H1 (cell line): Measurements from ENCODE around the gene NOB1. TPM values are rescaled to one million over a fixed set of nuclear protein-coding genes. Genes with fewer than 3 reads are reported as not detected.
A peak's percentile ranks its signal among the peaks of the same experiment; 100 is the strongest.

Experiments used
- CTCF ChIA-PET: fragments of 300-600 bp; sonication (Branson Sonifier 250); formaldehyde crosslinking; loops from one replicate; lab custom pipeline; 2021; ENCODE audit not compliant: partially characterized antibody; lab: Charles Lee
- POLR2A ChIA-PET: fragments of 300-600 bp; sonication (Branson Sonifier 250); formaldehyde crosslinking; loops from one replicate; lab custom pipeline; 2021; ENCODE audit warnings: inconsistent platforms; ENCODE audit not compliant: partially characterized antibody; lab: Charles Lee
- DNase-seq, 2 experiments: peaks; one replicate each; pipeline versions ENCODE4 v3.0.0 to v3.0.0-alpha.2; 2010 to 2022; ENCODE audit warnings: low spot score in 2 of 2, low read depth in 1 of 2, mixed read lengths in 1 of 2
- FAIRE-seq: peaks from 2 replicates; lab custom pipeline; 2011; peaks lifted over from hg19 to GRCh38; lab: Jason Lieb, UNC
- H2AFZ ChIP-seq: 2 replicates; pipeline ENCODE4 v1.8.1; 2012; ENCODE audit warnings: low read length, inconsistent platforms
- H2AK5ac ChIP-seq: 2 replicates; pipeline ENCODE4 v1.6.1; 2013; ENCODE audit warnings: low read depth, low read length
- H2BK120ac ChIP-seq: replicated peaks from 2 replicates; pipeline ENCODE3; 2013; ENCODE audit warnings: low read depth, low read length, inconsistent platforms
- H2BK12ac ChIP-seq: 2 replicates; pipeline ENCODE4 v1.6.1; 2013; ENCODE audit warnings: low read depth, low read length
- H2BK15ac ChIP-seq: 2 replicates; pipeline ENCODE4 v1.6.1; 2013; ENCODE audit warnings: low read length
- H2BK20ac ChIP-seq: 2 replicates; pipeline ENCODE4 v1.6.1; 2013; ENCODE audit warnings: low read length
- H2BK5ac ChIP-seq: 2 replicates; pipeline ENCODE4 v1.6.1; 2013; ENCODE audit warnings: low read depth, low read length
- H3K14ac ChIP-seq: 2 replicates; pipeline ENCODE4 v1.6.1; 2013; ENCODE audit warnings: inconsistent platforms; ENCODE audit not compliant: insufficient read length
- H3K18ac ChIP-seq: 2 replicates; pipeline ENCODE4 v1.6.1; 2013; ENCODE audit warnings: low read length; ENCODE audit errors: extremely low read depth
- H3K23ac ChIP-seq: 2 replicates; pipeline ENCODE4 v1.6.1; 2013; ENCODE audit warnings: inconsistent platforms; ENCODE audit not compliant: insufficient read length
- H3K23me2 ChIP-seq: 2 replicates; pipeline ENCODE4 v1.6.1; 2013; ENCODE audit warnings: low read depth, low read length
- H3K27ac ChIP-seq: 2 replicates; pipeline ENCODE4 v1.6.1; 2011; ENCODE audit warnings: low read depth, low read length, inconsistent platforms
- H3K27me3 ChIP-seq, 4 experiments: replicated peaks in 1 of 4; 1 replicate in 1 of 4; 2 replicates in 3 of 4; pipeline versions ENCODE4 v1.6.1 to v1.8.1; 2011 to 2013; ENCODE audit warnings: low read length in 3 of 4, mild to moderate bottlenecking in 3 of 4, inconsistent platforms in 2 of 4, mixed read lengths in 2 of 4, moderate library complexity in 1 of 4; ENCODE audit not compliant: control insufficient read depth in 3 of 4, insufficient read depth in 3 of 4; ENCODE audit errors: extremely low read depth in 1 of 4
- H3K36me3 ChIP-seq, 4 experiments: 2 replicates each; pipeline versions ENCODE4 v1.6.1 to v1.8.1; 2011 to 2013; ENCODE audit warnings: mild to moderate bottlenecking in 4 of 4, low read length in 3 of 4, moderate library complexity in 2 of 4, control low read depth in 1 of 4, inconsistent platforms in 1 of 4; ENCODE audit not compliant: insufficient read depth in 4 of 4, control insufficient read depth in 2 of 4
- H3K4ac ChIP-seq: replicated peaks from 2 replicates; pipeline ENCODE3; 2013; ENCODE audit warnings: low read length, low read depth, mixed read lengths, inconsistent platforms; ENCODE audit not compliant: insufficient read length
- H3K4me1 ChIP-seq, 4 experiments: replicated peaks in 1 of 4; 1 replicate in 1 of 4; 2 replicates in 3 of 4; pipeline versions ENCODE4 v1.6.1 to v1.8.1; 2011 to 2013; ENCODE audit warnings: low read length in 3 of 4, inconsistent platforms in 2 of 4, mixed read lengths in 1 of 4; ENCODE audit not compliant: insufficient read depth in 4 of 4, control insufficient read depth in 3 of 4
- H3K4me2 ChIP-seq, 2 experiments: 2 replicates each; pipeline versions ENCODE4 v1.6.1 to v1.8.1; 2011 to 2013; ENCODE audit warnings: low read depth in 2 of 2, low read length in 2 of 2, control low read depth in 1 of 2, inconsistent platforms in 1 of 2, mild to moderate bottlenecking in 1 of 2; ENCODE audit not compliant: insufficient read depth in 1 of 2
- H3K4me3 ChIP-seq, 4 experiments: fragments of 200-600, 300-600 bp in 1 of 4; sonication (generic), shearing (Covaris generic), sonication (Bioruptor Twin) in 1 of 4; 2 replicates each; pipeline versions ENCODE4 v1.5.1 to v1.8.1; 2011 to 2016; ENCODE audit warnings: low read length in 4 of 4, low read depth in 3 of 4, control low read depth in 2 of 4, inconsistent platforms in 2 of 4, mild to moderate bottlenecking in 2 of 4, mixed read lengths in 1 of 4, moderate library complexity in 1 of 4; ENCODE audit not compliant: insufficient read depth in 2 of 4; ENCODE audit errors: extremely low read depth in 1 of 4
- H3K56ac ChIP-seq: replicated peaks from 2 replicates; pipeline ENCODE3; 2013; ENCODE audit warnings: low read depth, mild to moderate bottlenecking, mixed read lengths, low read length, inconsistent platforms; ENCODE audit not compliant: insufficient read length
- H3K79me1 ChIP-seq: 2 replicates; pipeline ENCODE4 v1.6.1; 2013; ENCODE audit warnings: low read depth, low read length, control low read depth
- H3K79me2 ChIP-seq, 2 experiments: 2 replicates each; pipeline versions ENCODE4 v1.6.1 to v1.8.1; 2012 to 2013; ENCODE audit warnings: low read length in 2 of 2, mild to moderate bottlenecking in 2 of 2, inconsistent platforms in 1 of 2; ENCODE audit not compliant: insufficient read depth in 2 of 2, control insufficient read depth in 1 of 2
- H3K9ac ChIP-seq, 4 experiments: replicated peaks in 1 of 4; 1 replicate in 1 of 4; 2 replicates in 3 of 4; pipeline versions ENCODE4 v1.6.1 to v1.8.1; 2011 to 2013; ENCODE audit warnings: low read depth in 3 of 4, low read length in 3 of 4, control low read depth in 2 of 4, mild to moderate bottlenecking in 2 of 4, moderate library complexity in 2 of 4, inconsistent platforms in 1 of 4; ENCODE audit errors: extremely low read depth in 1 of 4
- H3K9me3 ChIP-seq, 2 experiments: 2 replicates each; pipeline versions ENCODE4 v1.6.1 to v1.8.1; 2012 to 2013; ENCODE audit warnings: mild to moderate bottlenecking in 2 of 2, moderate library complexity in 2 of 2, control low read depth in 1 of 2, inconsistent platforms in 1 of 2, low read depth in 1 of 2, low read length in 1 of 2, mixed read lengths in 1 of 2; ENCODE audit not compliant: insufficient read depth in 2 of 2
- H4K20me1 ChIP-seq, 2 experiments: replicated peaks in 1 of 2; 2 replicates each; pipeline versions ENCODE3 to v1.8.1; 2011 to 2013; ENCODE audit warnings: inconsistent platforms in 2 of 2, low read length in 2 of 2, mild to moderate bottlenecking in 1 of 2; ENCODE audit not compliant: insufficient read depth in 2 of 2, control insufficient read depth in 1 of 2
- H4K5ac ChIP-seq: 2 replicates; pipeline ENCODE4 v1.6.1; 2013; ENCODE audit warnings: low read length, low read depth, mixed read lengths, inconsistent platforms; ENCODE audit not compliant: insufficient read length
- H4K8ac ChIP-seq: 2 replicates; pipeline ENCODE4 v1.8.0; 2013; ENCODE audit warnings: mild to moderate bottlenecking, moderate library complexity, low read length, inconsistent platforms; ENCODE audit not compliant: insufficient read depth; ENCODE audit errors: extremely low read depth
- H4K91ac ChIP-seq: replicated peaks from 2 replicates; pipeline ENCODE3; 2013; ENCODE audit warnings: low read length, mixed read lengths, inconsistent platforms; ENCODE audit not compliant: insufficient read length
- RAD21 ChIP-seq, 2 experiments: IDR thresholded peaks in 1 of 2; conservative IDR thresholded peaks in 1 of 2; 2 replicates each; pipeline ENCODE4 v1.6.1; 2011; ENCODE audit warnings: low read depth in 2 of 2, low read length in 2 of 2, improper control_type of control experiment in 1 of 2, inconsistent platforms in 1 of 2, mild to moderate bottlenecking in 1 of 2, moderate library complexity in 1 of 2
- WGBS, 2 experiments: shearing (Covaris generic) in 1 of 2; methylation state at CpG; one replicate each; pipeline versions ENCODE4 v1.1.6 to v1.1.7; 2013 to 2015; ENCODE audit warnings: low lambda C conversion rate in 2 of 2, mixed read lengths in 2 of 2, inconsistent platforms in 1 of 2, low coverage in 1 of 2, missing lambda C conversion rate in 1 of 2; ENCODE audit not compliant: insufficient replicate concordance in 2 of 2, insufficient coverage in 1 of 2, insufficient read length in 1 of 2; ENCODE audit errors: extremely low coverage in 1 of 2, missing lambda C conversion rate in 1 of 2; 5-methylcytosine and 5-hydroxymethylcytosine counted together
- polyA plus RNA-seq, 7 experiments: library from polyadenylated mRNA; depleted of rRNA in 3 of 7; stranded (reverse) in 5 of 7; unstranded in 2 of 7; fragments of >200 nt in 5 of 7; fragments of 200-250 nt in 2 of 7; gene quantifications; 1 replicate in 5 of 7; 2 replicates in 1 of 7; 4 replicates in 1 of 7; pipeline versions ENCODE4 v1.2.1 to v1.2.3, GENCODE V29; 2011 to 2013; ENCODE audit warnings: missing spikeins in 2 of 7, mixed read lengths in 2 of 7
- total RNA-seq: library from RNA; stranded (reverse); fragmentation: NEBNext Ultra II Directional; extraction: Animal tissue kit (Norgen Biotek cat#: 25700); gene quantifications from 2 replicates; pipeline ENCODE4 v1.2.1, GENCODE V29; 2021
- TF ChIP-seq, protein P1 (sequence below), 3 experiments: IDR thresholded peaks; 1 replicate in 2 of 3; 2 replicates in 1 of 3; pipeline versions ENCODE4 v1.5.1 to v1.6.1; 2011; ENCODE audit warnings: low read length in 3 of 3, mild to moderate bottlenecking in 3 of 3, inconsistent platforms in 2 of 3, low read depth in 1 of 3, moderate library complexity in 1 of 3; ENCODE audit not compliant: insufficient read depth in 1 of 3; ENCODE audit errors: control extremely low read depth in 1 of 3
- TF ChIP-seq, protein P2 (sequence below): IDR thresholded peaks from 2 replicates; pipeline ENCODE4 v1.6.1; 2012; ENCODE audit warnings: inconsistent platforms
- TF ChIP-seq, protein P3 (sequence below): IDR thresholded peaks from 2 replicates; pipeline ENCODE4 v1.6.1; 2012; ENCODE audit warnings: low read length, inconsistent platforms

The NOB1 gene
- total and polyA plus RNA-seq, 2 of the 8 experiments (the other 6 are each of a cell fraction or from before 2014, with no cell fraction given) = 88.2 to 108 TPM

DNA sequence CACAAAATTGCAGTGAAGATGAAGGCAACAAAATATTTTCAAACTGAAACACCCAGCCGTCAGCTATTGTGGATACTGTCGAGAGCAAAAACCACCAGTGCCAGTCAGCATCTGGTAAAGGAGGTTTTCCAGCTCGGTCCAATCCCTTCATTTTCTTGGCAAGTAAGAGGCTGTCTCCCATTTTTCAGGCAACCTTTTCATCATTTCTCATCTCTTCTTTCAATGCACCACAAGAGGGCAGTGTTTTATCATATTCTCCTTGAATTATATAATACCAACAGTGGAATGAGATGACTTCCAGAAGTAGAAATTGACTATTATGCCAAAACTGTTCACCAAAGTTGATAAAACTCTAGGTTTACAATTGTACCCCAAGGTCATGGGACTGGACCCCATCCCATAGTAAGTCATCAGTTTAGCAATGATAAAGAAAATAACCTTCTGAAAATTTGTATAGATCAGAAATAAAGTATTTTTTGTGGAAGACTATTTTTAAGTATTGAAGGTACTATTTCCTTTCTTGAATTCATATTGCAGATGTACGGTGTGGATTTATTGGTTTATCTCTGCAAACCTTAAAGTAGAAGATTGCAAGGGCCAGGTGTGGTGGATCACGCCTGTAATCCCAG lies 45.2 kb downstream of the NOB1 start:
- Histone ChIP-seq H2AFZ (no peak overlapping the region), H3K9me3 (no peaks in the 10 kb centered on the region), H3K79me2 (no peaks in the 10 kb centered on the region), H2BK20ac (no peak overlapping the region), H3K4me1 (no peaks in the 10 kb centered on the region)
- POLR2A ChIA-PET = interaction anchor here (1.4 to 2.9 kb wide), 3 partner anchors 16 to 45 kb away, joined by 5 to 18 read pairs (median 11); partner anchors contain the start of genes NOB1 and NQO1
- TF ChIP-seq, protein P1, sequence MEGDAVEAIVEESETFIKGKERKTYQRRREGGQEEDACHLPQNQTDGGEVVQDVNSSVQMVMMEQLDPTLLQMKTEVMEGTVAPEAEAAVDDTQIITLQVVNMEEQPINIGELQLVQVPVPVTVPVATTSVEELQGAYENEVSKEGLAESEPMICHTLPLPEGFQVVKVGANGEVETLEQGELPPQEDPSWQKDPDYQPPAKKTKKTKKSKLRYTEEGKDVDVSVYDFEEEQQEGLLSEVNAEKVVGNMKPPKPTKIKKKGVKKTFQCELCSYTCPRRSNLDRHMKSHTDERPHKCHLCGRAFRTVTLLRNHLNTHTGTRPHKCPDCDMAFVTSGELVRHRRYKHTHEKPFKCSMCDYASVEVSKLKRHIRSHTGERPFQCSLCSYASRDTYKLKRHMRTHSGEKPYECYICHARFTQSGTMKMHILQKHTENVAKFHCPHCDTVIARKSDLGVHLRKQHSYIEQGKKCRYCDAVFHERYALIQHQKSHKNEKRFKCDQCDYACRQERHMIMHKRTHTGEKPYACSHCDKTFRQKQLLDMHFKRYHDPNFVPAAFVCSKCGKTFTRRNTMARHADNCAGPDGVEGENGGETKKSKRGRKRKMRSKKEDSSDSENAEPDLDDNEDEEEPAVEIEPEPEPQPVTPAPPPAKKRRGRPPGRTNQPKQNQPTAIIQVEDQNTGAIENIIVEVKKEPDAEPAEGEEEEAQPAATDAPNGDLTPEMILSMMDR (IDR thresholded peaks at IDR 0.05; ENCODE audit: control extremely low read depth in 1 of 3, insufficient read depth in 1 of 3, low read depth in 1 of 3, low read length in 3 of 3) = peak in 2 of 3 experiments; percentile 41 to 67; a peak in 2 of 4 replicates
- TF ChIP-seq RAD21 (IDR thresholded peaks at IDR 0.05 in 1 of 2, conservative IDR thresholded peaks at IDR 0.05 in 1 of 2; ENCODE audit: low read depth in 2 of 2, low read length in 2 of 2) = peak; percentile 74 to 75
- TF ChIP-seq, protein P2, sequence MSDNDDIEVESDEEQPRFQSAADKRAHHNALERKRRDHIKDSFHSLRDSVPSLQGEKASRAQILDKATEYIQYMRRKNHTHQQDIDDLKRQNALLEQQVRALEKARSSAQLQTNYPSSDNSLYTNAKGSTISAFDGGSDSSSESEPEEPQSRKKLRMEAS = no peak
- TF ChIP-seq, protein P3, sequence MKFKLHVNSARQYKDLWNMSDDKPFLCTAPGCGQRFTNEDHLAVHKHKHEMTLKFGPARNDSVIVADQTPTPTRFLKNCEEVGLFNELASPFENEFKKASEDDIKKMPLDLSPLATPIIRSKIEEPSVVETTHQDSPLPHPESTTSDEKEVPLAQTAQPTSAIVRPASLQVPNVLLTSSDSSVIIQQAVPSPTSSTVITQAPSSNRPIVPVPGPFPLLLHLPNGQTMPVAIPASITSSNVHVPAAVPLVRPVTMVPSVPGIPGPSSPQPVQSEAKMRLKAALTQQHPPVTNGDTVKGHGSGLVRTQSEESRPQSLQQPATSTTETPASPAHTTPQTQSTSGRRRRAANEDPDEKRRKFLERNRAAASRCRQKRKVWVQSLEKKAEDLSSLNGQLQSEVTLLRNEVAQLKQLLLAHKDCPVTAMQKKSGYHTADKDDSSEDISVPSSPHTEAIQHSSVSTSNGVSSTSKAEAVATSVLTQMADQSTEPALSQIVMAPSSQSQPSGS = no peak
- TF ChIP-seq, all 59 proteins: peak for 2
- CTCF ChIA-PET = interaction anchor here (0.6 to 7.5 kb wide), 20 partner anchors 11 to 381 kb away, joined by 3 to 88 read pairs (median 4); partner anchors contain the start of genes NOB1 and NQO1
- H4K5ac ChIP-seq = no peak overlapping the region
- no peak overlapping the region for H3K14ac ChIP-seq
- no peak overlapping the region for H2AK5ac ChIP-seq
- no peak overlapping the region for H4K91ac ChIP-seq
- no peak overlapping the region for H3K18ac ChIP-seq
- no peak overlapping the region for H2BK15ac ChIP-seq
- no peak overlapping the region for H3K56ac ChIP-seq
- H2BK120ac ChIP-seq = no peak overlapping the region
- peaks cover 0 to 3% (median 1%) of the 10 kb centered on the region in 4 experiments; a peak in 2 of 8 replicates for H3K36me3 ChIP-seq
- no peak overlapping the region for H3K4ac ChIP-seq
- FAIRE-seq = peak; percentile 36
- H3K79me1 ChIP-seq = no peaks in the 10 kb centered on the region
- 78% methylated on average over 5 of the region's 5 CpGs; no CpG with 5 or more reads in 1 of the 2 experiments for WGBS, 2 experiments
- H3K27ac ChIP-seq = no peak overlapping the region
- H3K4me3 ChIP-seq = no peak overlapping the region
- H2BK12ac ChIP-seq = no peak overlapping the region
- no peak overlapping the region for H2BK5ac ChIP-seq
- H3K23ac ChIP-seq = no peak overlapping the region
- peak in 1 of 2 experiments; percentile 38 for DNase-seq
- H4K8ac ChIP-seq = no peak overlapping the region
- no peaks in the 10 kb centered on the region for H4K20me1 ChIP-seq
- H3K23me2 ChIP-seq = no peaks in the 10 kb centered on the region
- H3K9ac ChIP-seq = no peak overlapping the region
- no peak overlapping the region for H3K4me2 ChIP-seq
- no peaks in the 10 kb centered on the region for H3K27me3 ChIP-seq
